Transverse colon (tissue), 4 donors: Measurements from ENCODE around the gene DZIP1L. TPM values are rescaled to one million over a fixed set of nuclear protein-coding genes. Genes with fewer than 3 reads are reported as not detected.

Experiments
- DNase-seq: peaks from one replicate; pipeline ENCODE4 v3.0.0-alpha.2; 2019
- H3K27ac ChIP-seq, 4 donors: fragments of 200-600 bp; sonication (generic); 2 replicates each; pipeline ENCODE4 v1.5.1; 2016 to 2018; ENCODE audit warnings: inconsistent platforms in 4 of 4
- H3K27me3 ChIP-seq: fragments of 200-600 bp; sonication (generic); 2 replicates; pipeline ENCODE4 v1.5.1; 2017; ENCODE audit warnings: inconsistent platforms
- H3K36me3 ChIP-seq, 4 donors: fragments of 200-600 bp; sonication (generic); 2 replicates each; pipeline ENCODE4 v1.5.1; 2017 to 2019; ENCODE audit warnings: inconsistent platforms in 4 of 4
- H3K4me1 ChIP-seq, 4 donors: fragments of 200-600 bp; sonication (generic); 2 replicates each; pipeline ENCODE4 v1.5.1; 2017 to 2020; ENCODE audit warnings: inconsistent platforms in 4 of 4
- H3K4me3 ChIP-seq, 4 donors: fragments of 200-600 bp; sonication (generic); 1 replicate in 1 of 4; 2 replicates in 3 of 4; pipeline versions ENCODE4 v1.5.1 to v1.6.1; 2017 to 2019; ENCODE audit warnings: inconsistent platforms in 4 of 4
- H3K9me3 ChIP-seq, 2 donors: fragments of 200-600 bp; sonication (generic); 2 replicates each; pipeline ENCODE4 v1.5.1; 2017 to 2019; ENCODE audit warnings: inconsistent platforms in 2 of 2
- EP300 ChIP-seq: sonication (generic); formaldehyde crosslinking; IDR thresholded peaks from one replicate; pipeline ENCODE4 v1.6.1; 2017; ENCODE audit warnings: antibody characterized with exemption, low read depth
- POLR2A ChIP-seq: fragments of 450-650 bp; IDR thresholded peaks from one replicate; pipeline ENCODE4 v1.6.1; 2016; ENCODE audit warnings: antibody characterized with exemption, mild to moderate bottlenecking, moderate library complexity
- POLR2AphosphoS5 ChIP-seq, 3 donors: sonication (generic); formaldehyde crosslinking; IDR thresholded peaks; one replicate each; pipeline ENCODE4 v1.6.1; 2016; ENCODE audit warnings: antibody characterized with exemption in 3 of 3
- WGBS, 2 donors: methylation state at CpG; one replicate each; pipeline ENCODE4 v1.1.5; 2018; ENCODE audit warnings: low coverage in 1 of 2; 5-methylcytosine and 5-hydroxymethylcytosine counted together
- in situ Hi-C, 4 donors: fragments of 200-750 bp; cut with MboI; loops; one replicate each; pipeline versions ENCODE4 v1.15.0 to v1.15.1; 2017; ENCODE audit warnings: low sequenced_read_pairs in 3 of 4, low pct_ligation_motif_present in 1 of 4, low pct_unique_long_range_greater_than_20kb in 1 of 4
- intact Hi-C: fragments of 100-400 bp; cut with DNase I; formaldehyde crosslinking; loops from one replicate; pipeline ENCODE4 v1.15.1; 2023; ENCODE audit warnings: low total_unique reads
- total RNA-seq, 4 donors: library from RNA; depleted of rRNA; stranded (reverse); fragments of >200 nt; gene quantifications; one replicate each; pipeline ENCODE4 v1.1.0, GENCODE V29; 2016
- TF ChIP-seq, protein P1 (sequence below), 5 experiments: fragments of 200-600 bp in 3 of 5; fragments of 450-650 bp in 2 of 5; sonication (generic) in 3 of 5; IDR thresholded peaks; 1 replicate in 2 of 5; 2 replicates in 3 of 5; pipeline ENCODE4 v1.5.1; 2016 to 2017; ENCODE audit warnings: antibody characterized with exemption in 5 of 5, inconsistent platforms in 3 of 5, mild to moderate bottlenecking in 2 of 5, moderate library complexity in 1 of 5

DZIP1L gene
- total RNA-seq, 4 donors from 2014 or later, result 4.6 to 13.0 (median 5.1) TPM; not detected in 1

GRCh38 chr3:138057384-138057783, 58.0 kb downstream of the DZIP1L start:
- intact Hi-C loops, result no loop called here
- 91 to 92% methylated on average over 3 of the region's 3 CpGs for WGBS, 2 donors
- no peaks in the 10 kb centered on the region for H3K36me3 ChIP-seq

DNA sequence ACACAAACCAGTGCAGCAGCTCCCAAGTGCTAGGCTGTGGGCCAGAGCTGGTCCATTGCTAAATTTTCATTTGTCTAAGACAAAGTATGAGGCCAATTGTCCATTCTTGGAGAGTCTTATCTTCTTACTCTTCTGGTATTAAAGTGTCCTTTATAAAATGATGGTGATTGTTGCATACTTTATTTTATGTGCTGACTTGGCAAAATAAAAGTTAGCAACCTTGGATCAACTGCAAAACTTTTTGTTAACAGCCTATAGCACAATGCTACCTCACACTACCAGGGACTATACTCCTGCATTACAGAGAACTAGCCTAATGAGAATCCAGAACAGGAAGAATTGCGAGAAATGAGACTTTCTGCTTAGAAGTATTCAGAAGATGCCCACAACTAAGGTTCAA, 61.4 kb downstream of the DZIP1L start:
- Histone ChIP-seq H3K27me3 (no peaks in the 10 kb centered on the region), H3K36me3 (no peaks in the 10 kb centered on the region), H3K4me1 (no peaks in the 10 kb centered on the region), H3K27ac (no peak overlapping the region), H3K4me3 (no peak overlapping the region), H3K9me3 (no peaks in the 10 kb centered on the region)
- WGBS, 2 donors, result 86 to 97% methylated on average over 1 of the region's 1 CpG
- in situ Hi-C loops (no loop called here), intact Hi-C loops (no loop called here)
- no peak for DNase-seq
- TF ChIP-seq POLR2AphosphoS5 (IDR thresholded peaks at IDR 0.05), result no peak
- TF ChIP-seq EP300, result no peak
- TF ChIP-seq, protein P1, sequence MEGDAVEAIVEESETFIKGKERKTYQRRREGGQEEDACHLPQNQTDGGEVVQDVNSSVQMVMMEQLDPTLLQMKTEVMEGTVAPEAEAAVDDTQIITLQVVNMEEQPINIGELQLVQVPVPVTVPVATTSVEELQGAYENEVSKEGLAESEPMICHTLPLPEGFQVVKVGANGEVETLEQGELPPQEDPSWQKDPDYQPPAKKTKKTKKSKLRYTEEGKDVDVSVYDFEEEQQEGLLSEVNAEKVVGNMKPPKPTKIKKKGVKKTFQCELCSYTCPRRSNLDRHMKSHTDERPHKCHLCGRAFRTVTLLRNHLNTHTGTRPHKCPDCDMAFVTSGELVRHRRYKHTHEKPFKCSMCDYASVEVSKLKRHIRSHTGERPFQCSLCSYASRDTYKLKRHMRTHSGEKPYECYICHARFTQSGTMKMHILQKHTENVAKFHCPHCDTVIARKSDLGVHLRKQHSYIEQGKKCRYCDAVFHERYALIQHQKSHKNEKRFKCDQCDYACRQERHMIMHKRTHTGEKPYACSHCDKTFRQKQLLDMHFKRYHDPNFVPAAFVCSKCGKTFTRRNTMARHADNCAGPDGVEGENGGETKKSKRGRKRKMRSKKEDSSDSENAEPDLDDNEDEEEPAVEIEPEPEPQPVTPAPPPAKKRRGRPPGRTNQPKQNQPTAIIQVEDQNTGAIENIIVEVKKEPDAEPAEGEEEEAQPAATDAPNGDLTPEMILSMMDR (IDR thresholded peaks at IDR 0.05), result no peak
- no peak for TF ChIP-seq POLR2A

More at GRCh38 chr3:138057384-138057783, 58.0 kb downstream of the DZIP1L start:
- TF ChIP-seq POLR2A, result no peak
- Histone ChIP-seq H3K27me3 (no peaks in the 10 kb centered on the region), H3K27ac (no peak overlapping the region), H3K4me1 (no peaks in the 10 kb centered on the region), H3K4me3 (no peak overlapping the region), H3K9me3 (no peaks in the 10 kb centered on the region)
- in situ Hi-C loops, result no loop called here
- no peak for DNase-seq

GRCh38 chr3:138051947-138052802, 63.2 kb downstream of the DZIP1L start:
- TF ChIP-seq POLR2AphosphoS5 (IDR thresholded peaks at IDR 0.05) (no peak), POLR2A (no peak), EP300 (no peak)
- TF ChIP-seq, protein P1 (IDR thresholded peaks at IDR 0.05), result peak in 3 of 5 experiments; percentile 23 to 36 (median 32)
- H3K4me3 ChIP-seq, result no peak overlapping the region
- no peaks in the 10 kb centered on the region for H3K4me1 ChIP-seq
- 43 to 58% methylated on average over 2 to 8 of the region's 8 CpGs for WGBS, 2 donors
- in situ Hi-C loops, result no loop called here
- intact Hi-C loops, result no loop called here
- H3K9me3 ChIP-seq, result no peaks in the 10 kb centered on the region
- no peaks in the 10 kb centered on the region for H3K36me3 ChIP-seq
- no peak for DNase-seq
- H3K27me3 ChIP-seq, result no peaks in the 10 kb centered on the region
- no peak overlapping the region for H3K27ac ChIP-seq

- Histone ChIP-seq H3K36me3 (no peaks in the 10 kb centered on the region), H3K4me1 (no peaks in the 10 kb centered on the region), H3K27ac (no peak overlapping the region), H3K27me3 (no peaks in the 10 kb centered on the region), H3K4me3 (no peak overlapping the region), H3K9me3 (no peaks in the 10 kb centered on the region)
- intact Hi-C loops, result no loop called here
- WGBS, 2 donors, result 86 to 92% methylated on average over 6 to 9 of the region's 9 CpGs
- TF ChIP-seq POLR2A (no peak), EP300 (no peak), POLR2AphosphoS5 (IDR thresholded peaks at IDR 0.05) (no peak)
- TF ChIP-seq, protein P1 (IDR thresholded peaks at IDR 0.05), result no peak
- DNase-seq, result no peak
- in situ Hi-C loops, result no loop called here
Observed at GRCh38 chr3:138049157-138049919, 66.1 kb downstream of the DZIP1L start.
